Esophagus (tissue), 2 donors: ENCODE results near the gene CPSF4L. TPM values are rescaled to one million over a fixed set of nuclear protein-coding genes. Genes with fewer than 3 reads are reported as not detected.

ENCODE experiments used
- H3K27ac ChIP-seq, 2 donors: one replicate each; pipeline ENCODE4 v1.5.1; 2013; ENCODE audit warnings: low read depth in 2 of 2, mild to moderate bottlenecking in 2 of 2, inconsistent platforms in 1 of 2, low read length in 1 of 2, moderate library complexity in 1 of 2
- H3K27me3 ChIP-seq, 2 donors: one replicate each; pipeline ENCODE4 v1.6.1; 2013; ENCODE audit warnings: low read length in 2 of 2, control low read depth in 1 of 2, mild to moderate bottlenecking in 1 of 2; ENCODE audit not compliant: insufficient read depth in 2 of 2, control insufficient read depth in 1 of 2
- H3K36me3 ChIP-seq, 2 donors: one replicate each; pipeline ENCODE4 v1.6.1; 2013; ENCODE audit warnings: low read length in 1 of 2; ENCODE audit not compliant: control insufficient read depth in 2 of 2, insufficient read depth in 2 of 2
- H3K4me1 ChIP-seq, 2 donors: one replicate each; pipeline ENCODE4 v1.6.1; 2013; ENCODE audit warnings: low read length in 1 of 2; ENCODE audit not compliant: control insufficient read depth in 2 of 2, insufficient read depth in 2 of 2
- H3K4me3 ChIP-seq, 2 donors: one replicate each; pipeline ENCODE4 v1.5.1; 2013; ENCODE audit warnings: low read length in 2 of 2, mild to moderate bottlenecking in 2 of 2, low read depth in 1 of 2, moderate library complexity in 1 of 2
- H3K9me3 ChIP-seq, 2 donors: one replicate each; pipeline ENCODE4 v1.6.1; 2013; ENCODE audit warnings: mild to moderate bottlenecking in 2 of 2, low read depth in 1 of 2, low read length in 1 of 2, moderate library complexity in 1 of 2; ENCODE audit not compliant: control insufficient read depth in 2 of 2, insufficient read depth in 1 of 2
- WGBS, 2 donors: extraction: QIAGEN DNeasy Blood & Tissue Kit; methylation state at CpG; one replicate each; pipeline ENCODE4 v1.1.7; 2013; 5-methylcytosine and 5-hydroxymethylcytosine counted together
- polyA plus RNA-seq, 2 donors: library from polyadenylated mRNA; stranded (reverse); fragments of 200-250 nt; gene quantifications; one replicate each; pipeline ENCODE4 v1.2.3, GENCODE V29; 2013
- donor health status: healthy with polysubstance abuse.
- donor health status: Bipolar disorder and iron deficiency.

CPSF4L gene
- polyA plus RNA-seq, 2 donors: not detected

DNA sequence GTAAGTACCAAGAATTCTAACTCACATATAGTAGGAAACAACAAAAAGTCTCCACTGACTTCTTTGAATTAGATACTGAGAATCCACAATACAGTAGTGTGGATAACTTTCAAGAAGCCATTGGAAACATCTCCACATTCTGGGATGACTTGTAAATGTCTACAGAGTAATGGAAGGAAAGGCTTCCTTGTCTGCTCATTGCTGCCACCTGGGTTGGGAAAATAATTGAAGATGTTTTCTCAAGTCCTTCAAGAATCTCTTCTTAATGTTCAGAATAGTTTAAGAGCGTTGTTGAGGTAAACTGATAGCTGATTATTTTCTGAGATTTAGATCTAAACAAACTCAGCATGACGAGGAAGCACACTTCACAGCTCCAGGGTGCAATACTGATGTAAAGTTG lies 14.0 kb downstream of the CPSF4L start:
- 83 to 86% methylated on average over 2 of the region's 2 CpGs for WGBS, 2 donors
- Histone ChIP-seq H3K4me1 (no peaks in the 10 kb centered on the region), H3K27me3 (no peaks in the 10 kb centered on the region), H3K9me3 (no peaks in the 10 kb centered on the region), H3K36me3 (peaks cover 0 to 2% of the 10 kb centered on the region in 2 donors), H3K4me3 (no peak overlapping the region), H3K27ac (no peak overlapping the region)

DNA sequence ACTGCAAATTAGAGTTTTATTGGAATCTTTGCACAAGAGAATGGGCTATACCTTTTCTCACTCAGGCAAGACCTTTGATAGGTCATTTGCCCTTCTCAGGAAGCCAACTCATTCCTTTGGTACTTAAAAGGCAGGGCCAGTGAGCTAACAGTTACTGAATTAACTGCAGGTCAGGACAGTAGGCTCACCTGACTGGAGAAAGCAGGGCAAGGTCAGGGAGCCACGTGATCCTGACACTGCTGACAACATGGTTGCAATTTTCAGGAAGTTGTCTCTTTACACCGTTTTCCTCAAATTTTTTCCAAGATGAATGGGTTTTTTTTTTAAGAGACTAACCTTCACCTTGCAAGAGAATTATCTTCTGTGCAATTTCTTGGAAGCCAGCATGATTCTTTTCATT lies 21.1 kb downstream of the CPSF4L start:
- Histone ChIP-seq H3K27me3 (no peaks in the 10 kb centered on the region), H3K9me3 (no peaks in the 10 kb centered on the region), H3K4me1 (no peaks in the 10 kb centered on the region), H3K27ac (no peak overlapping the region), H3K4me3 (no peak overlapping the region), H3K36me3 (peaks cover 5% of the 10 kb centered on the region in 2 donors)
- WGBS, 2 donors: 68 to 75% methylated on average over 2 of the region's 2 CpGs

DNA sequence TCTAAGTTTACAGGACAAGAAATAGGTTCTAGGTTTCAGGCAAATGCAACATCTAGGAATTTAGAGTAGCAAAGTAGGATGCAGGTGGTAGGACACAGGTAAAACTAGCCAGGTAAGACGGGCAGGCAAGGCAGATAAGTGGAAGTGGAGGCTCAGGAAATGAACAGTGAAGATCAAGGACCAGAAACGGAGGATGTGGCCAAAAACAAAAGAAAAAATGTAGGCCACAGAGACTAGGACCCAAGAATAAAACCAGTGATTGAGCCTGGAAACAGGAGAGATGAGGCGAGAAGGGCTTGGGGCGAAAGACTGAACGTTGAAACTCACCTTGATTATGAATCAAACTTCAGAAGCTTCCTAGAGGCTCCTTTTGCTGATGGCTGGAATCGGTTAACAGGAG lies 24.0 kb downstream of the CPSF4L start:
- H3K4me1 ChIP-seq: peaks cover 0 to 5% of the 10 kb centered on the region in 2 donors
- H3K9me3 ChIP-seq: no peaks in the 10 kb centered on the region
- WGBS, 2 donors: 70 to 73% methylated on average over 6 of the region's 6 CpGs

DNA sequence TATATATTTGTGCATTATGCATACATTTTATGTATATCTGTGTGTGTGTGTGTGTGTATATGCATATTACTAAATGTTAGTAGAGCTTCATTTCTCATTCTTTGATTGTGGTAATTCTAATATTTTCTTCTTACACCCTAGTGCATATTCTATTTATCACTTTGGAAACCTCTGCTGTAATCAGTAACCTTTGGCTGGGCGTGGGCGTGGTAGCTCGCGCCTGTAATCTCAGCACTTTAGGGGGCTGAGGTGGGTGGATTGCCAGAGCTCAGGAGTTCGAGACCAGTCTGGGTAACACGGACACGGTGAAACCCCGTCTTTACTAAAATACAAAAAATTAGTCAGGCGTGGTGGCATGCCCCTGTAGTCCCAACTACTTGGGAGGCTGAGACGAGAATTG lies 26.9 kb downstream of the CPSF4L start:
- H3K4me1 ChIP-seq: peaks cover 0 to 5% of the 10 kb centered on the region in 2 donors
- WGBS, 2 donors: 86 to 92% methylated on average over 10 of the region's 10 CpGs

More for the DNA sequence above, 24.0 kb downstream of the CPSF4L start:
- Histone ChIP-seq H3K27me3 (no peaks in the 10 kb centered on the region), H3K4me3 (no peak overlapping the region), H3K27ac (no peak overlapping the region), H3K36me3 (peaks cover 4 to 5% of the 10 kb centered on the region in 2 donors)

DNA sequence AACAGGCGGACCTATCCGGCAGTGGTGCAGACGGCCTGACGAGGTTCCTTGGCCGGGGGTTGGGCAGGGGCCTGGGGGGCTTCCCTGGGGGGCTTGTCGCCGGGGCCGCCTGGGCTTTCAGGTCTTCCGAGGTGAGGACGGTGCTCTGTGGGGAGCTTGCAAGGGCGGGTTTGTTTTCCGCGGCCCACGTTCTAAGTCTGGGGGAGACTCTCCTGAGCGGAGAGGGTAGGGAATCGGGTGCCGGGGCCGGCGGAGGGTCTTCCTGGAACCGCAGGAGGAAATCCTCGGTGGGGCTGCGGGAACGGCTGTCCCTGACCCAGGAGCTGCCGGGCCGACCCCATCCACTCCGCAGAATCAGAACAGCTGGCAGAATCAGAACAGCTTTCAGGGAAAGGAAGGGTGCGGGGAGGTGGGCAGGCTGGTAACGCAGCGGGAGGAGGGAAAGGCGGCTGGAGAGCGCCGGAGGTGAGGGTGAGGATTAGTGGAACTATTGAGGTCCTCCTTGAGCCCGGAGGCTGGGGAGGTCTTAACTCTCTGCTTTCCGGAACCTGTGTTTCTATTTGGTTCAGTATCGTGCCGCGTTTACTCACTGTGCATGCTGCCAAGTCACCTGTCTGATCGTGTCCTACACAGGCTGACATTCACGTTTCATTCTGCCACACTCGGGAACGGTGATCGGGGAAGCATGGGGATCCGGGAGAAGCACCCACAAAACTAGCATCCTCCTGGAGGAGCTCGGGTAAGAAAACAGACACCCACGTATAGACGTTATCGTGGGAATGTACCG lies 28.9 kb downstream of the CPSF4L start:
- no peaks in the 10 kb centered on the region for H3K9me3 ChIP-seq
- H3K36me3 ChIP-seq: peaks cover 0 to 5% of the 10 kb centered on the region in 2 donors
- peaks cover 0 to 6% of the 10 kb centered on the region in 2 donors for H3K4me1 ChIP-seq
- WGBS, 2 donors: 0% methylated on average over 48 of the region's 48 CpGs
- H3K27ac ChIP-seq: peak overlapping the region; percentile 84 to 91
- H3K27me3 ChIP-seq: no peaks in the 10 kb centered on the region
- peak overlapping the region; percentile 93 to 100 for H3K4me3 ChIP-seq

More for the DNA sequence above, 26.9 kb downstream of the CPSF4L start:
- H3K4me3 ChIP-seq: no peak overlapping the region
- no peak overlapping the region for H3K27ac ChIP-seq
- H3K9me3 ChIP-seq: no peaks in the 10 kb centered on the region
- no peaks in the 10 kb centered on the region for H3K27me3 ChIP-seq
- peaks cover 0 to 5% of the 10 kb centered on the region in 2 donors for H3K36me3 ChIP-seq

DNA sequence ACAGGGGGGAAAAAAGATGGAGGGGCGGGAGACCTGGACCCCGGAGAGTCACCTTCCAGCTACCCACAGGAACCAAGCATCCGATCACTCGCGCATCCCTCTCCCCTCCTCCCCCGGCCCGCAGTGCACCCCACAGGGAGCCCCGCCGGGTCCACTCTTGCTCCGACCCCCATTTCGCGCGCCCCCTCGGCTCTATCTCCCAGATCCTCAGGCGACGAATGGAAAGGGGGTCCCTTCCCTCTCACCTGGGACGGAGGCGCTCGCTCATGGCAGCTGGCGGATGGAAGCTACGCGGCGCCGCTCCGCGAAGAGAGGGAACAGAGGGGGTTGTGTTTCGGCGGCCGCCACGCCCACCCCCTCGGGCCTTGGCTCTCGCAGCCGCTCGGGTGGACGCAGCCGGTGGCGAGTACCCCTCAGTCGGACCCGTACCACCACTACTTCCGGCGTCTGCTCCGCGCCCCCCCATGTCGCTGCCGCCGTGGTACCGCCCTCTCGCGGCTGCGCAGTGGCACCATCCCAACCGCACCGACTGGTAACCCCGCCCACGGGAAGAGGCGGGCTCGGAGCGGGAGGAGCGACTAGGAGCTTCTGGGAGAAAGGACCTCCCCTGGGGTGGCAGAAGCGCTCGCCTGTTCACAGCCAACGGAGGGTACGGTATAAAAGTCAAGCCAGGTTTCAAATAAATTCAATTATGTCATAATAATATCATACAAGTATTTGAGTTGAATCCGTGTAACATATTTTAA lies 29.7 kb downstream of the CPSF4L start:
- Histone ChIP-seq H3K4me3 (peak overlapping the region; percentile 93 to 100), H3K4me1 (peaks cover 0 to 6% of the 10 kb centered on the region in 2 donors), H3K36me3 (peaks cover 0 to 3% of the 10 kb centered on the region in 2 donors), H3K9me3 (no peaks in the 10 kb centered on the region), H3K27ac (peak overlapping the region; percentile 84 to 91), H3K27me3 (no peaks in the 10 kb centered on the region)
- 0% methylated on average over 50 to 63 of the region's 63 CpGs for WGBS, 2 donors

DNA sequence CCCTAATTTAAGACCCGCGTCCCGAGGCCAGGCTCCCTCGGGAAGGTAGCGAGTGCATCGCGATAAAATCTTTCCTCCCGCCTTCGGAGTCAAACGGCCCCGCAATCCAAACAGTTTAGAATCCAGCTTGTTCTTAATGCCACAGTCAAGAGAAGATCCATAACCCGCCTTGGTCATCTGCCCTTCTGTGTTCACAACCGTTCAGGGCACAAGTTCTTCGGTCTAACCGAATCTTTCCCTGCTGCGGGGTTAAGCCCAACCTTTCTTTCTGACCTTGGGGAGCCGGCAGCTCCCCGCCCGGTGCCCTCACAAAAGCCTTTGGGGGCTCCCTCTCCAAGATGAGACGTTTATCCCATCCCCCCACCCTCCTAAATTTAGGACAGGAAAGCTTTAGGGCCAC lies 30.3 kb downstream of the CPSF4L start:
- H3K4me1 ChIP-seq: peaks cover 0 to 6% of the 10 kb centered on the region in 2 donors
- H3K4me3 ChIP-seq: peak overlapping the region; percentile 93 to 100
- peak overlapping the region in 1 of 2 donors; percentile 70 for H3K27ac ChIP-seq
- no peaks in the 10 kb centered on the region for H3K27me3 ChIP-seq
- WGBS, 2 donors: 1% methylated on average over 20 of the region's 20 CpGs
- H3K9me3 ChIP-seq: no peaks in the 10 kb centered on the region
- H3K36me3 ChIP-seq: no peaks in the 10 kb centered on the region

DNA sequence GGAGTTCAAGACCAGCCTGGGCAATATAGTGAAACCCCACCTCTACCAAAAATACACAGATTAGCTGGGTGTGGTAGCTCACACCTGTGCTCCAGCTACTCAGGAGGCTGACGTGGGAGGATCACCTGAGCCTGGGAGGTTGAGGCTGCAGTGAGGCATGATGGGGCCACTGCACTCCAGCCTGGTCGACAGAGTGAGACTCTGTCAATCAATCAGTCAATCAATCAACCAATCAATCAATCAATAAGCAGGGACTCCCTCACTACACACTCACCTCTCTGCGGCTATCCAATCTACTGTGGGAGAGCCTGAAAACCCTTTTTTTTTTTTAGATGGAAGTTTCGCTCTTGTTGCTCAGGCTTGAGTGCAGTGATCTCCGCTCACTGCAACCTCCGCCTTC lies 31.6 kb downstream of the CPSF4L start:
- Histone ChIP-seq H3K4me3 (no peak overlapping the region), H3K27ac (no peak overlapping the region)

DNA sequence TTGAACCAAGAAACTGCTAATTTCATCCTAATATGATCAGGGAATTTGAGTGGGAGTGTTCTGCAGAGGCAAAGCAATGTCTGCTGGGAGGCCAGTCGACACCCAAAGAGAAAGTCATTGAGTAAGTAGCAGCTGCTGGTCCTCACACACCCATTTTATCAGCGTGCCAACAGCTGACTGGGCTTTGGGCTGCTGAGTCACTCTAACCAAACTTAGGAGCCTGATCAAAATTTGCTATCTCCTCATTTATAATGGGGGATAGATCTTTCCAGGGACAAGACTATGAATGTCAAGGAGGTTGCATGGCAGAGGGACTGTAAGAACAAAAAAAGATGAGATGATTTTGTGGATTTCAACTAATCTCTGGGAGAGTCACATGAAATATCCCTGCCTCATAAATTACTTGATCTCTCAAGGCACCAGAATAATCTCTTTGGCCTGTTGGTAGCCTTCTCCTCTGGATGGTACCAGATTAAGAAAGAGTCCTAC lies 32.9 kb downstream of the CPSF4L start:
- no peaks in the 10 kb centered on the region for H3K27me3 ChIP-seq
- peaks cover 0 to 11% of the 10 kb centered on the region in 2 donors for H3K4me1 ChIP-seq
- H3K36me3 ChIP-seq: no peaks in the 10 kb centered on the region
- 0 to 4% methylated on average over 2 of the region's 2 CpGs for WGBS, 2 donors
- H3K4me3 ChIP-seq: no peak overlapping the region
- H3K9me3 ChIP-seq: peaks cover 0 to 3% of the 10 kb centered on the region in 2 donors
- H3K27ac ChIP-seq: peak overlapping the region in 1 of 2 donors; percentile 66

More for the DNA sequence above, 31.6 kb downstream of the CPSF4L start:
- WGBS, 2 donors: 91 to 92% methylated on average over 6 of the region's 6 CpGs
- Histone ChIP-seq H3K4me1 (peaks cover 0 to 6% of the 10 kb centered on the region in 2 donors), H3K36me3 (no peaks in the 10 kb centered on the region), H3K27me3 (no peaks in the 10 kb centered on the region), H3K9me3 (no peaks in the 10 kb centered on the region)
